HCT116 (cell line): ENCODE measurements around the gene ZNF571. TPM values are rescaled to one million over a fixed set of nuclear protein-coding genes. Genes with fewer than 3 reads are reported as not detected.

Source experiments
- ATAC-seq: fragments of 200-7000 bp; cut with Tn5 transposase; 2 replicates; pipeline ENCODE4 v1.9.1; 2020; ENCODE audit warnings: mild to moderate bottlenecking, moderate library complexity
- BruUV-seq: library from RNA; stranded (reverse); fragments of 400-500 nt; replicated peaks from 2 replicates; lab custom pipeline; 2021; lab: Mats Ljungman, UMichigan
- CTCF ChIA-PET: fragments of 300-600 bp; sonication (Branson Sonifier 250); formaldehyde crosslinking; loops from one replicate; lab custom pipeline; 2021; ENCODE audit warnings: antibody characterized with exemption; lab: Charles Lee
- POLR2A ChIA-PET: fragments of 300-600, 350-600 bp; sonication (Branson Sonifier 250); formaldehyde crosslinking; loops from one replicate; lab custom pipeline; 2021; ENCODE audit warnings: antibody characterized with exemption; lab: Charles Lee
- RAD21 ChIA-PET, 2 experiments: fragments of 300-600 bp; sonication (Branson Sonifier 250); formaldehyde crosslinking; loops; one replicate each; lab custom pipeline; 2023; ENCODE audit warnings: low total read pairs in 2 of 2; ENCODE audit not compliant: uncharacterized antibody in 2 of 2, unreplicated experiment in 2 of 2, low non-redundant PET in 1 of 2; lab: Charles Lee
- DNase-seq: peaks from one replicate; pipeline ENCODE4 v3.0.0-alpha.2; 2010; ENCODE audit warnings: low read depth, low spot score
- H2AFZ ChIP-seq: fragments of 200-600 bp; shearing (Covaris generic), sonication (generic); 2 replicates; pipeline ENCODE4 v1.6.1; 2017; ENCODE audit warnings: low read depth, mixed run types, mixed read lengths, antibody characterized with exemption, low read length; ENCODE audit not compliant: poor library complexity, severe bottlenecking
- H3K27ac ChIP-seq: 2 replicates; pipeline ENCODE4 v1.5.1; 2012; ENCODE audit warnings: low read depth, low read length
- H3K27me3 ChIP-seq: fragments of 200-600 bp; sonication (generic); 2 replicates; pipeline ENCODE4 v1.6.1; 2016; ENCODE audit warnings: mixed run types, low read length, mixed read lengths; ENCODE audit not compliant: insufficient read depth
- H3K36me3 ChIP-seq, 2 experiments: fragments of 200-500 bp in 1 of 2; fragments of 200-600 bp in 1 of 2; sonication (Bioruptor generic) in 1 of 2; sonication (generic) in 1 of 2; 2 replicates each; pipeline versions ENCODE4 v1.5.1 to v1.6.1; 2014 to 2016; ENCODE audit warnings: low read length in 2 of 2, inconsistent platforms in 1 of 2, mixed read lengths in 1 of 2, mixed run types in 1 of 2; ENCODE audit not compliant: insufficient read depth in 2 of 2, control insufficient read depth in 1 of 2
- H3K4me1 ChIP-seq, 2 experiments: fragments of 200-600 bp in 1 of 2; sonication (generic) in 1 of 2; 2 replicates each; pipeline versions ENCODE4 v1.5.1 to v1.6.1; 2012 to 2017; ENCODE audit warnings: low read length in 2 of 2, inconsistent platforms in 1 of 2, mild to moderate bottlenecking in 1 of 2, mixed read lengths in 1 of 2, mixed run types in 1 of 2, moderate library complexity in 1 of 2; ENCODE audit not compliant: insufficient read depth in 2 of 2, control insufficient read depth in 1 of 2
- H3K4me2 ChIP-seq: fragments of 200-600 bp; sonication (generic); 2 replicates; pipeline ENCODE4 v1.6.1; 2017; ENCODE audit warnings: mixed run types, low read length, mixed read lengths
- H3K4me3 ChIP-seq, 2 experiments: fragments of 200-600 bp in 1 of 2; sonication (generic) in 1 of 2; replicated peaks in 1 of 2; 2 replicates each; pipeline ENCODE4 v1.5.1; 2011 to 2016; ENCODE audit warnings: low read length in 2 of 2, control low read depth in 1 of 2, low read depth in 1 of 2, mild to moderate bottlenecking in 1 of 2, mixed read lengths in 1 of 2, mixed run types in 1 of 2
- H3K79me2 ChIP-seq: fragments of 200-600 bp; sonication (generic); 2 replicates; pipeline ENCODE4 v1.6.1; 2017; ENCODE audit warnings: mild to moderate bottlenecking, mixed run types, low read length, moderate library complexity, mixed read lengths; ENCODE audit not compliant: insufficient read depth
- H3K9ac ChIP-seq: fragments of 200-600 bp; sonication (generic); 2 replicates; pipeline ENCODE4 v1.6.1; 2016; ENCODE audit warnings: low read length, mixed read lengths
- H3K9me2 ChIP-seq: fragments of 200-600 bp; sonication (generic), shearing (Covaris generic); 2 replicates; pipeline ENCODE4 v1.6.1; 2017; ENCODE audit warnings: mixed run types, mild to moderate bottlenecking, moderate library complexity; ENCODE audit not compliant: insufficient read depth
- H3K9me3 ChIP-seq, 2 experiments: fragments of 200-500 bp in 1 of 2; fragments of 200-600 bp in 1 of 2; sonication (Bioruptor generic) in 1 of 2; sonication (generic) in 1 of 2; 2 replicates each; pipeline ENCODE4 v1.6.1; 2014 to 2017; ENCODE audit warnings: low read length in 2 of 2, mixed read lengths in 2 of 2, inconsistent platforms in 1 of 2, low read depth in 1 of 2, mild to moderate bottlenecking in 1 of 2, mixed run types in 1 of 2, moderate library complexity in 1 of 2; ENCODE audit not compliant: control insufficient read depth in 1 of 2, insufficient read depth in 1 of 2
- H4K20me1 ChIP-seq: fragments of 200-600 bp; sonication (generic), shearing (Covaris generic); 2 replicates; pipeline ENCODE4 v1.6.1; 2017; ENCODE audit warnings: mixed run types, mild to moderate bottlenecking, moderate library complexity; ENCODE audit not compliant: insufficient read depth
- CBX3 ChIP-seq: IDR thresholded peaks from 2 replicates; pipeline ENCODE4 v1.6.1; 2012; ENCODE audit warnings: low read depth
- EGR1 ChIP-seq: IDR thresholded peaks from 2 replicates; pipeline ENCODE4 v1.6.1; 2012; ENCODE audit warnings: low read depth
- FOSL1 ChIP-seq: IDR thresholded peaks from 2 replicates; pipeline ENCODE4 v1.6.1; 2012; ENCODE audit warnings: low read depth
- POLR2A ChIP-seq: IDR thresholded peaks from 2 replicates; pipeline ENCODE4 v1.7.0; 2011; ENCODE audit warnings: borderline replicate concordance; ENCODE audit not compliant: insufficient read depth, insufficient read length; ENCODE audit errors: extremely low read depth
- RAD21 ChIP-seq: IDR thresholded peaks from 2 replicates; pipeline ENCODE4 v1.6.1; 2012; ENCODE audit warnings: low read depth, mild to moderate bottlenecking
- REST ChIP-seq: IDR thresholded peaks from 2 replicates; pipeline ENCODE4 v1.6.1; 2012; ENCODE audit warnings: low read depth
- SIN3A ChIP-seq: IDR thresholded peaks from 2 replicates; pipeline ENCODE4 v1.6.1; 2012; ENCODE audit warnings: low read depth
- SP1 ChIP-seq: IDR thresholded peaks from 2 replicates; pipeline ENCODE4 v1.6.1; 2012; ENCODE audit warnings: low read depth
- TCF7L2 ChIP-seq: IDR thresholded peaks from 2 replicates; pipeline ENCODE4 v1.7.0; 2011; ENCODE audit warnings: borderline replicate concordance, inconsistent platforms; ENCODE audit not compliant: insufficient read depth, insufficient read length; ENCODE audit errors: extremely low read depth
- intact Hi-C: fragments of 100-400 bp; cut with micrococcal nuclease; formaldehyde crosslinking; loops from 2 replicates; pipeline ENCODE4 v1.10.0; 2022
- total RNA-seq: library from RNA; stranded (reverse); gene quantifications from one replicate; pipeline ENCODE4 v1.2.1, GENCODE V29; 2021; ENCODE audit not compliant: unreplicated experiment
- TF ChIP-seq, protein P1 (sequence below): IDR thresholded peaks from 2 replicates; pipeline ENCODE4 v1.6.1; 2011; ENCODE audit warnings: mild to moderate bottlenecking, low read length, moderate library complexity; ENCODE audit not compliant: insufficient replicate concordance; ENCODE audit errors: extremely low read depth
- TF ChIP-seq, protein P2 (sequence below): IDR thresholded peaks from 2 replicates; pipeline ENCODE4 v1.6.1; 2012
- TF ChIP-seq, protein P3 (sequence below), 3 experiments: fragments of 200-600 bp in 1 of 3; sonication (generic) in 1 of 3; IDR thresholded peaks in 2 of 3; conservative IDR thresholded peaks in 1 of 3; 2 replicates each; pipeline ENCODE4 v1.5.1; 2012 to 2017; ENCODE audit warnings: low read depth in 2 of 3, low read length in 2 of 3, antibody characterized with exemption in 1 of 3, borderline replicate concordance in 1 of 3, control low read depth in 1 of 3, mild to moderate bottlenecking in 1 of 3, mixed read lengths in 1 of 3, mixed run types in 1 of 3, moderate library complexity in 1 of 3; ENCODE audit not compliant: insufficient read depth in 1 of 3

The ZNF571 gene
- total RNA-seq, 1 experiment from 2014 or later: 0.10 TPM

- H3K79me2 ChIP-seq: no peaks in the 10 kb centered on the region
- no peak for DNase-seq
- no peaks in the 10 kb centered on the region for H3K27me3 ChIP-seq
- BruUV-seq: no TSS peak
- POLR2A ChIA-PET: no interaction called here
- H3K9me2 ChIP-seq: no peaks in the 10 kb centered on the region
- TF ChIP-seq SIN3A: no peak
- TF ChIP-seq, protein P1, sequence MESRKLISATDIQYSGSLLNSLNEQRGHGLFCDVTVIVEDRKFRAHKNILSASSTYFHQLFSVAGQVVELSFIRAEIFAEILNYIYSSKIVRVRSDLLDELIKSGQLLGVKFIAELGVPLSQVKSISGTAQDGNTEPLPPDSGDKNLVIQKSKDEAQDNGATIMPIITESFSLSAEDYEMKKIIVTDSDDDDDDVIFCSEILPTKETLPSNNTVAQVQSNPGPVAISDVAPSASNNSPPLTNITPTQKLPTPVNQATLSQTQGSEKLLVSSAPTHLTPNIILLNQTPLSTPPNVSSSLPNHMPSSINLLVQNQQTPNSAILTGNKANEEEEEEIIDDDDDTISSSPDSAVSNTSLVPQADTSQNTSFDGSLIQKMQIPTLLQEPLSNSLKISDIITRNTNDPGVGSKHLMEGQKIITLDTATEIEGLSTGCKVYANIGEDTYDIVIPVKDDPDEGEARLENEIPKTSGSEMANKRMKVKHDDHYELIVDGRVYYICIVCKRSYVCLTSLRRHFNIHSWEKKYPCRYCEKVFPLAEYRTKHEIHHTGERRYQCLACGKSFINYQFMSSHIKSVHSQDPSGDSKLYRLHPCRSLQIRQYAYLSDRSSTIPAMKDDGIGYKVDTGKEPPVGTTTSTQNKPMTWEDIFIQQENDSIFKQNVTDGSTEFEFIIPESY: no peak
- TF ChIP-seq, protein P2, sequence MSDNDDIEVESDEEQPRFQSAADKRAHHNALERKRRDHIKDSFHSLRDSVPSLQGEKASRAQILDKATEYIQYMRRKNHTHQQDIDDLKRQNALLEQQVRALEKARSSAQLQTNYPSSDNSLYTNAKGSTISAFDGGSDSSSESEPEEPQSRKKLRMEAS: no peak
- no peak for TF ChIP-seq RAD21
- TF ChIP-seq CBX3: no peak
- TF ChIP-seq POLR2A: no peak
- TF ChIP-seq, protein P3, sequence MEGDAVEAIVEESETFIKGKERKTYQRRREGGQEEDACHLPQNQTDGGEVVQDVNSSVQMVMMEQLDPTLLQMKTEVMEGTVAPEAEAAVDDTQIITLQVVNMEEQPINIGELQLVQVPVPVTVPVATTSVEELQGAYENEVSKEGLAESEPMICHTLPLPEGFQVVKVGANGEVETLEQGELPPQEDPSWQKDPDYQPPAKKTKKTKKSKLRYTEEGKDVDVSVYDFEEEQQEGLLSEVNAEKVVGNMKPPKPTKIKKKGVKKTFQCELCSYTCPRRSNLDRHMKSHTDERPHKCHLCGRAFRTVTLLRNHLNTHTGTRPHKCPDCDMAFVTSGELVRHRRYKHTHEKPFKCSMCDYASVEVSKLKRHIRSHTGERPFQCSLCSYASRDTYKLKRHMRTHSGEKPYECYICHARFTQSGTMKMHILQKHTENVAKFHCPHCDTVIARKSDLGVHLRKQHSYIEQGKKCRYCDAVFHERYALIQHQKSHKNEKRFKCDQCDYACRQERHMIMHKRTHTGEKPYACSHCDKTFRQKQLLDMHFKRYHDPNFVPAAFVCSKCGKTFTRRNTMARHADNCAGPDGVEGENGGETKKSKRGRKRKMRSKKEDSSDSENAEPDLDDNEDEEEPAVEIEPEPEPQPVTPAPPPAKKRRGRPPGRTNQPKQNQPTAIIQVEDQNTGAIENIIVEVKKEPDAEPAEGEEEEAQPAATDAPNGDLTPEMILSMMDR (IDR thresholded peaks at IDR 0.05 in 2 of 3, conservative IDR thresholded peaks at IDR 0.05 in 1 of 3; ENCODE audit: borderline replicate concordance in 1 of 3, insufficient read depth in 1 of 3, low read depth in 2 of 3, low read length in 2 of 3): no peak; a peak in 1 of 6 replicates
- no peak for TF ChIP-seq REST
- TF ChIP-seq FOSL1: no peak
- no peak for TF ChIP-seq SP1
- no peak for TF ChIP-seq EGR1
- no peak for TF ChIP-seq TCF7L2
- no peak overlapping the region for H2AFZ ChIP-seq
- CTCF ChIA-PET: no interaction called here
- no peak overlapping the region for H3K9ac ChIP-seq
- H3K4me1 ChIP-seq: no peaks in the 10 kb centered on the region
- no peaks in the 10 kb centered on the region for H3K36me3 ChIP-seq
- intact Hi-C loops: no loop called here
- H3K27ac ChIP-seq: no peak overlapping the region
- no peak overlapping the region for H3K4me3 ChIP-seq
- peaks cover 9 to 28% of the 10 kb centered on the region in 2 experiments; a peak in 2 of 4 replicates for H3K9me3 ChIP-seq
- no peaks in the 10 kb centered on the region for H4K20me1 ChIP-seq
- ATAC-seq: no peak
- RAD21 ChIA-PET: no interaction called here
- H3K4me2 ChIP-seq: no peak overlapping the region
These were observed 43.2 kb downstream of the ZNF571 start for GRCh38 chr19:37551129-37551993.
